Cerebellar cortex (tissue), 1 donor: ENCODE results near the gene TCN1.
"Not testable (repeated sequence)": the region's sequence is repeated elsewhere in the genome, so short reads cannot be mapped to it uniquely, and the experiment has no call there.

Experiments
- DNase-seq: peaks from one replicate; pipeline ENCODE4 v3.0.0-alpha.2; 2015; ENCODE audit warnings: low spot score

The TCN1 gene

GRCh38 chr11:59866397-59866796 lies at the start of gene TCN1:
TSS of gene TCN1 (minus strand) at chr11:59866487. CDS start at chr11:59866470, 17 bp downstream.
- DNase-seq = no peak

DNA sequence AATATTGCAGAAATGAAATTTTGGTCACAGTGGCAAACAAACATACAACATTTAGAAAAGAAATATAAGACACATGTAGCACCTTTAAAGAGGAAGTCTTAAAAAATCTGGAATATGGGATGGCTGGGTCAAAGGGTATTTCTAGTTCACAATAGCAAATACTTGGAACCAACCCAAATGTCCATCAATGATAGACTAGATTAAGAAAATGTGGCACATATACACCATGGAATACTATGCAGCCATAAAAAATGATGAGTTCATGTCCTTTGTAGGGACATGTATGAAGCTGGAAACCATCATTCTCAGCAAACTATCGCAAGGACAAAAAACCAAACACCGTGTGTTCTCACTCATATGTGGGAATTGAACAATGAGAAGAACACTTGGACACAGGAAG lies 37.3 kb upstream of the TCN1 start:
- not testable (repeated sequence) for DNase-seq

GRCh38 chr11:59901306-59901705 lies 35.0 kb upstream of the TCN1 start:
- DNase-seq = no peak

DNA sequence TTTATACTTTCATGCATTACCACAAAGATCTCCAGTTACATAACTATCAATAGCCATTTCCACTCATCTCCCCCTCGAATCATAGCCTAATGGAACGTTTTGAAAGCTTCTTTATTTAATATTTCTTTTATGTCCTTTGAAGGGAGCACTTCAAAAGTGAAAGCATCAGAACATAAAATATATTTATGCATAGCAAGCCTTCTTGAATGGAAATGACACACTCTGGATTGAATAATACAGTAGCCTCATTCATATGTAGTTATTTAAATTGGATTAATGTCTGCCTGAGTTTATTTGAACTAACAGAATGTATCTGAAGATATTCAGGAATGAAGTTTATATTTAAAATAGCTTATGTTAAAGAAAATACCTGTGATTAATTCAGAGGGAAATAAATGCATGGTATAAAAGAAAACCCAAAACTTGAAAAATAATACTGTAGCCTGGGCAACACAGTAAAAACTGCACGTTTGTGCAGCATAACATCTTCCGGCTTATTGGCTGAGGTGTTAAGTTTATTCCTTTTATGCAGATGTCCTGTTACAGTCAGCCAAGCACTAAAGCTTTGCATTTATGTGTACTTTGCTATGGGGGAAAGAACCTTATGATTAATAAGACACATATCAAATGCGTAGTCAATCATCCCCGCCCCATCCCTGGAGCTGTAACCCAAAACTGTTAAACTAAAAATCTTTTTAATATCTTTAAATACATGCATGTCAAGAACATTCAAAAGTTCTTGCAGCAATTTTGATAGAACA lies 34.3 kb upstream of the TCN1 start:
- no peak for DNase-seq

DNA sequence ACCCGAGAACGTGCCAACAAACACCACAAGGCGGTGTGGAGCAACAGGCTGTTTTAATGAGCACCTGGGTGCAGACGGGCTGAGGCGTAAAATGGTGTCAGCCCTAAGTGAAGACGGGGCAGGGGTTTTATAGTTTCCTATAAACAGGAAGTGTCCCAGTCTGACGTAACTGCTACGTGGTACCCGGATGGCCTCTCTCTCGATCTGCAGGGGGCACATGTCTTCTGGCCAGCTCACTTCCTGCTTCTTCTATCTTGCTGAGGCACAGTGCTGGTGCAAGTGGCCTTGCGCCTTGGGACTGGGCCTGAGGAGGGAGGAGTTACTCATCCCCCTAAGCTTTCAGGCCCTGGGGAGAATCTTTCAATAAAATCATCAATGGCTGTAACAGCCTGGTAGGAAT lies 33.2 kb upstream of the TCN1 start:
- no peak for DNase-seq

DNA sequence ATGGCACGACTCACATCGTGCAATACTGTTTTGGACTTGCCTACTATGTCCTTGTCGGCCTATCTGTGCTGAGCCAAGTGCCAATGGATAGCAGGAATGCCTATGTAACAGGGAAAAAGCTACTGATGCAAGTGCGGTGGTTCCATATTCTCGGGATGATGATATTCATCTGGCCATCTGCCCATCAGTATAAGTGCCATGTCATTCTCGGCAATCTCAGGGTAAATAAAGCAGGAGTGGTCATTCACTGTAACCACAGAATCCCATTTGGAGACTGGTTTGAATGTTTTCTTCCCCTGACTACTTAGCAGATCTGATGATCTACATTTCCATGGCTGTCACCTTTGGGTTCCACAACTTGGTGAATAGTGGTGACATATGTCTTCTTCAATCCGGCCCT lies 32.4 kb upstream of the TCN1 start:
- DNase-seq = no peak

- no peak for DNase-seq
These were observed 31.8 kb upstream of the TCN1 start for GRCh38 chr11:59898046-59898445.

- no peak for DNase-seq
These were observed 28.3 kb upstream of the TCN1 start for GRCh38 chr11:59894616-59895015.

DNA sequence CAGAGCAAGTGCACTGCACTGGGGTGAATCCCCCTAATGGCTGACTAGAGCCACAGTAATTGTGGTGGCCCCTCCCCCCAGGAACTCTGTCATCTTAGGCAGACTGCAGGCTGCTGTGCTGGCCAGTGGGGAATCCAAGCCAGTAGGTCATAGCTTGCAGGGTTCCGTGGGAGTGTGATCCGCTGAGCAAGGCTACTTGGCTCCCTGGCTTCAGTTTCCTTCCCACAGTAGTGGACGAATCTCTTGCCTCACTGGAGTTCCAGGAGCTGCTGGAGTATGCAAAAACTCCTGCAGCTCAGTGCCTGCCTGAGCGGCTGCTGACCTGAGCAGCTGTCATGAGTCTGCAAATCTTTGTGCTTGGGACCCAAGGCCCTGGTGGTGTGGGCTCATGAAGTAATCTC lies 25.5 kb upstream of the TCN1 start:
- no peak for DNase-seq

GRCh38 chr11:59887156-59887555 lies 20.9 kb upstream of the TCN1 start:
- not testable (repeated sequence) for DNase-seq

DNA sequence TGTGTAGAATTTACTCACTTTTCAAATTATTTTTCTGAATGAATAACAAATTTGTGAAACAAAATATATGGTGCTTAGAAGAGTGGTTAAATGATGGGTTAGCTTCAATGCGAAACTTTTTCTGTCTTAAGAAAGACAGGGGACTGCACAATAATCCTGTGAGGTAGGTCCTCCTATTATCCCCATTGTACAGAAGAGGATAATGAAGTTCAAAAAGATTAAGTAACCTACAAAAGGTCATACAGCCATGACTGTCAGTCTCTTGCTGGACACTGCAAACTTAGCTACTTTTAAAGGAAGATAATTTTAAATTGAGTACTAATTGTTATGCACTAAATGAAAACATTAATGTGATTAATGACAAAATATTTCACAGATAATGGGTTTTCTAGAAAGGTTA lies 17.3 kb upstream of the TCN1 start:
- DNase-seq = no peak

DNA sequence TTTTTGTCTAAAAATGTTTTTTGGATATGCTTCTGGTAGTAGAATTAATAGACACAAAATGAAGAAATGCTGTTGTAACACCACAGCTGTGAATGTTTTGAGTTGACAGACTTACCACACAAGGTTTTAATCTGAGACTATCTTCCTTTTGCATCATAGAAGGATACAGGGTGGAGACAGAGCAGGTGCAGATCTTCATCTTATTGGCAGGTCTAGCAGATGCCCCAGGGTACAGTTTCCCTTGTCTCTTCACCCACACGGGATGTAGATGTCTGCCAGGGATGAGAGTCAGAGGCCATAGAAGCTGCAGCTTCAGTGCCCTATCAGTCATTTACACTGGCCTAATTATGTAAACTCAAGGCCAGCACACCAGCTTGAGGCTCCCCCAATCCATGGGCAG lies 13.3 kb upstream of the TCN1 start:
- DNase-seq = no peak

GRCh38 chr11:59878575-59878974 lies 12.3 kb upstream of the TCN1 start, which contains the start of gene OOSP3:
TSS of gene OOSP3 (plus strand) at chr11:59878782. CDS start at chr11:59878809, 27 bp downstream.
- no peak for DNase-seq

- no peak for DNase-seq
These were observed 11.5 kb upstream of the TCN1 start for GRCh38 chr11:59877784-59878183.

DNA sequence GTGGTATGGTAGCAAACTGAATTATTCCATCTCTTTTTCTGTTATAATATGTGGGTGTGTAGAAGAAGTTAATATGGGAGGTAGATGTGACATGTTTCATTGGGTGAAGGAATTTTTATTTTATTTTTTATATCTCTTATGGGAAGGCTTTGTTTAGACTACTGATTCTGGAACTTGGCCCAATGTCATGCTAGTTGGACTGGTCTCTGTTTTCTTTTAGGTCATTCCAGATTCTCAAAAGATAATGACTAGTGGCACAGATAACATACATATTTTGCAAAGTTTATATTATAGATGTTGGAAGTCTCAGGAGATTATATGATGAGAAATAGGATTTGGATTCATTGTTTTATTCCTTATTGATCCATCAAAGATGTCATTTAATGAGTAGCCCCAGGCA lies 11.0 kb upstream of the TCN1 start:
- DNase-seq = no peak

- no peak for DNase-seq
These were observed 9.7 kb upstream of the TCN1 start for GRCh38 chr11:59875856-59876519.

GRCh38 chr11:59872076-59872475 lies 5.8 kb upstream of the TCN1 start:
- no peak for DNase-seq

- no peak for DNase-seq
These were observed 1.7 kb upstream of the TCN1 start for GRCh38 chr11:59867946-59868345.

DNA sequence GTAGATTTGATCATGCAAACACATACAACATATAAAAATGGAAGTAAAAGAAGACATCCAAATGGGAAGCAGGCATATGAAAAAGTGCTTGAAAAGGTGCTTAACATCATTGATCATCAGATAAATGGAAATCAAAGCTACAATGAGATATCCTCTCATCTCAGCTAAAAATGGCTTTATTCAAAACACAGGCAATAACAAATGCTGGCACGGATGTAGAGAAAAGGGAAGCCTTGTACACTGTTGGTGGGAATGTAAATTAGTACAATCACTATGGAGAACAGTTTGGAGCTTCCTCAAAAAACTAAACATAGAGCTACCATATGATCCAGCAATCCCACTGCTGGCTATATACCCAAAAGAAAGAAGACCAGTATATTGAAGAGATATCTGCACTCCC lies 549 bp upstream of the TCN1 start:
- no peak for DNase-seq

DNA sequence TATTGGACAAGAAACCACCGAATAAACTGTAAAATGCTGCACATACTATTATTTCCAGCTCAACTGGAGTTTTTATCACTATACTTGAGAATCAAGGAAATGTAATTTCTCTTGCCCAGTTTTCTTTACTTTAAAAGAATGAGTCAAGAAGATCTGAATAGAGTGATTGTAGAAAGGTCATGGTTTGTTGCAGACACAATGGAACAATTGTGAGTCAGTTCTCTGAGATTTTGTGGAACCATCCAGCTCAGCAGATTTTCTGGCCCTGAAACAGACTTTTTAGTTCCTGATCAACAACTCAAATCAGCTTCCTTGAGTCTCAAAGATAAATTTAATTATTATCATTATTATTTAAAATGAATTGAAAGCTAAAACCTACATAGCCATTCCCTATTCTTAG lies 1.3 kb downstream of the TCN1 start:
- DNase-seq = no peak

- DNase-seq = no peak
These were observed 4.0 kb downstream of the TCN1 start for GRCh38 chr11:59862252-59862651.

DNA sequence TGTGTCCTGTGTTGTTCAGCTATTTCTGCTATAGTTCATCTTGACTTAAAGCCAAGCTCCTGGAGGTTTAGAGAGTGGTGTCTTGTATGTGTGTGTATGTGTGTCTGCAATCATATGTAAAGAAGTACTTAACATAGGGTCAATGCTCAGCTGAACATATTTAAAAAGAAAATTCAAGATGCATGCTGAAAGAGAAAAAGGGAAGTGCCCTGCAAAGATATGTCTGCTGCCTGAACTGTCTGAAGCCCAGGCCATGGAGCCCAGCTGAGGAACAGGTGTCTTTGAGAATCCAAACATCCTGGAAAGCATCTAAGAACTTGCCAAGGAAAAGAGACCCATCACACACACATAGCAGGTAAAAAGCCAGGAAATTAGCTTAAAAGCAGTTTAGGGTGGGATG lies 6.6 kb downstream of the TCN1 start:
- no peak for DNase-seq
